CD4-positive, alpha-beta memory T cell (primary cell): ENCODE data around the gene ACAP2. TPM values are rescaled to one million over a fixed set of nuclear protein-coding genes. Genes with fewer than 3 reads are reported as not detected.
A peak's percentile ranks its signal among the peaks of the same experiment; 100 is the strongest.

Experiments used
- CTCF ChIA-PET: fragments of 350-600 bp; sonication (Branson Sonifier 250); formaldehyde crosslinking; loops from one replicate; lab custom pipeline; 2021; ENCODE audit warnings: inconsistent platforms; ENCODE audit not compliant: partially characterized antibody; lab: Charles Lee
- POLR2A ChIA-PET: fragments of 350-600 bp; sonication (Branson Sonifier 250); formaldehyde crosslinking; loops from one replicate; lab custom pipeline; 2021; ENCODE audit not compliant: partially characterized antibody; lab: Charles Lee
- DNase-seq, 5 donors: peaks; one replicate each; pipeline versions ENCODE4 v3.0.0 to v3.0.0-alpha.2; 2020 to 2022; ENCODE audit warnings: mixed read lengths in 1 of 5
- H3K27ac ChIP-seq: one replicate; pipeline ENCODE4 v1.7.0; 2013; ENCODE audit warnings: low read depth, low read length
- H3K27me3 ChIP-seq: 2 replicates; pipeline ENCODE4 v1.7.0; 2013; ENCODE audit warnings: mild to moderate bottlenecking, low read length, moderate library complexity; ENCODE audit not compliant: insufficient read depth
- H3K36me3 ChIP-seq: 2 replicates; pipeline ENCODE4 v1.7.0; 2013; ENCODE audit warnings: mild to moderate bottlenecking, low read length, moderate library complexity; ENCODE audit not compliant: insufficient read depth
- H3K4me1 ChIP-seq: 2 replicates; pipeline ENCODE4 v1.7.0; 2013; ENCODE audit warnings: mild to moderate bottlenecking, low read length, moderate library complexity; ENCODE audit not compliant: insufficient read depth
- H3K4me3 ChIP-seq, 2 donors: one replicate each; pipeline ENCODE4 v1.7.0; 2013; ENCODE audit warnings: low read length in 2 of 2, mild to moderate bottlenecking in 1 of 2
- H3K9me3 ChIP-seq, 2 donors: one replicate each; pipeline ENCODE4 v1.7.0; 2013; ENCODE audit warnings: low read length in 2 of 2, control low read depth in 1 of 2; ENCODE audit not compliant: control insufficient read depth in 1 of 2
- H3K27ac Mint-ChIP-seq, 7 donors: one replicate each; pipeline ENCODE4 v1.8.0; 2020 to 2021; ENCODE audit warnings: mixed read lengths in 7 of 7, mild to moderate bottlenecking in 6 of 7, inconsistent platforms in 3 of 7, moderate library complexity in 3 of 7
- H3K27me3 Mint-ChIP-seq, 2 donors: one replicate each; pipeline ENCODE4 v1.8.0; 2020 to 2021; ENCODE audit warnings: mixed read lengths in 2 of 2
- H3K36me3 Mint-ChIP-seq, 2 donors: one replicate each; pipeline ENCODE4 v1.8.0; 2020 to 2021; ENCODE audit warnings: mixed read lengths in 2 of 2, inconsistent platforms in 1 of 2, mild to moderate bottlenecking in 1 of 2
- H3K4me1 Mint-ChIP-seq, 4 donors: one replicate each; pipeline ENCODE4 v1.8.0; 2020 to 2021; ENCODE audit warnings: mixed read lengths in 4 of 4, mild to moderate bottlenecking in 1 of 4
- H3K4me3 Mint-ChIP-seq, 8 donors: one replicate each; pipeline ENCODE4 v1.8.0; 2020 to 2021; ENCODE audit warnings: mixed read lengths in 8 of 8, mild to moderate bottlenecking in 7 of 8, moderate library complexity in 6 of 8, inconsistent platforms in 3 of 8
- H3K9me3 Mint-ChIP-seq, 8 donors: one replicate each; pipeline ENCODE4 v1.8.0; 2020 to 2021; ENCODE audit warnings: mixed read lengths in 8 of 8, mild to moderate bottlenecking in 5 of 8, inconsistent platforms in 3 of 8, moderate library complexity in 1 of 8
- intact Hi-C: fragments of 100-400 bp; cut with micrococcal nuclease; formaldehyde crosslinking; loops from one replicate; pipeline ENCODE4 v1.15.1; 2023
- polyA plus RNA-seq, 2 donors: library from polyadenylated mRNA; unstranded; fragments of 300-500 nt; fragmentation: Illumina TruSeq; gene quantifications; one replicate each; pipeline ENCODE4 v1.2.3, GENCODE V29; 2021
- total RNA-seq, 2 experiments: library from RNA; stranded (reverse); gene quantifications; one replicate each; pipeline ENCODE4 v1.2.3, GENCODE V29; 2021

ACAP2 gene
- total and polyA plus RNA-seq, 4 experiments from 2014 or later, result 40.9 to 73.5 (median 63.1) TPM

DNA sequence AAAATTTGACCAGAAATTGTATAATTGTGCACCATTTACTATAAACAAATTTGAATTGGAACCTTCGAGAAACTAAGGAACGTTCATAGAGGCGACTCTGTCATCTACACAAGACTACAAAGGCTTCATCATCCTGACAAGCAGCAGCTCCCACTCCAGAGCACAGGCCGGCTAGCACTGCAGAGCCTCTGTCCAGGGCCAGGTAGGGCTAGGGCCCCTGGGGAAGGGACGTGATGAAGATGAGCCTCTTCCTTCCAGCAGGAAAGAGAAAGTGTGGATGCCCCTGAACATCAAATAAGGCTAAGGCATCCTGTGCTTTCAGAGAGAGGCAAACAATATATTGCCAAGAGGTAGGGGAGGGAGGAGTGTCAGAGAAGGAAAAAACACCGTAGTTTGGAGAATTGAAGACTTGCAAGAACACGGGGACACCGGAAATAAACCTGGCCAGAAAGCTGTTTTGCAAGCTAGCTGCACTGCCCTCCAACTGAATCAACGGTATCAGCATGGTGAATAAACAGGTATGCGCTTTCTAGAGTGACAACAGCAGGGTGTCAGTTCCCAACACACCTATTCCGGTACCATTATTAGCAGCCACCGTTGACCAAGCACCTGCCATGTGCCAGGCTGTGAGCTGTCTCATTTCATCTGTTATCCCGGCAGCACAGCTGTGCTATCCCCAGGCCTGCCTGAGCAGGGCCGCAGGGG is 184.2 kb downstream of the ACAP2 start:
- Histone ChIP-seq H3K4me3 (no peak overlapping the region), H3K4me1 (peaks cover 27% of the 10 kb centered on the region), H3K36me3 (no peaks in the 10 kb centered on the region), H3K27ac (peak overlapping the region; percentile 76), H3K9me3 (no peaks in the 10 kb centered on the region), H3K27me3 (no peaks in the 10 kb centered on the region)
- CTCF ChIA-PET, result interaction anchor here (1.5 to 4.9 kb wide), 5 partner anchors 12 to 587 kb away, joined by 5 to 48 read pairs (median 18); partner anchors contain the start of genes LSG1 and XXYLT1
- intact Hi-C loops, result loop anchor here (1.0 to 5.0 kb wide), 2 partner anchors 256 to 926 kb away; no protein-coding TSS in a partner anchor
- Mint-ChIP-seq H3K9me3 (no peaks in the 10 kb centered on the region), H3K27ac (peak overlapping the region; percentile 82 to 93 (median 89)), H3K4me3 (peak overlapping the region in 7 of 8 donors; percentile 46 to 79 (median 63)), H3K27me3 (no peaks in the 10 kb centered on the region), H3K4me1 (peaks cover 9 to 24% (median 17%) of the 10 kb centered on the region in 4 donors), H3K36me3 (no peaks in the 10 kb centered on the region)
- peak in 4 of 5 donors; percentile 8 to 25 (median 16) for DNase-seq
- POLR2A ChIA-PET, result interaction anchor here (1.0 to 2.0 kb wide), 8 partner anchors 11 to 587 kb away, joined by 4 to 21 read pairs (median 5); partner anchors contain the start of genes FAM43A, LSG1 and PPP1R2

GRCh38 chr3:195257454-195258448 is 185.1 kb downstream of the ACAP2 start:
- Mint-ChIP-seq H3K36me3 (no peaks in the 10 kb centered on the region), H3K4me1 (peaks cover 9 to 28% (median 17%) of the 10 kb centered on the region in 4 donors), H3K27ac (peak overlapping the region; percentile 82 to 93 (median 89)), H3K27me3 (no peaks in the 10 kb centered on the region), H3K4me3 (peak overlapping the region in 5 of 8 donors; percentile 43 to 76 (median 58)), H3K9me3 (no peaks in the 10 kb centered on the region)
- Histone ChIP-seq H3K4me3 (no peak overlapping the region), H3K36me3 (no peaks in the 10 kb centered on the region), H3K27me3 (no peaks in the 10 kb centered on the region), H3K27ac (no peak overlapping the region), H3K9me3 (no peaks in the 10 kb centered on the region), H3K4me1 (peaks cover 30% of the 10 kb centered on the region)
- ChIA-PET POLR2A (interaction anchor here (0.7 to 3.1 kb wide), 7 partner anchors 12 to 575 kb away, joined by 4 to 21 read pairs (median 6); partner anchors contain the start of genes FAM43A and PPP1R2), CTCF (interaction anchor here (1.1 to 4.9 kb wide), 10 partner anchors 12 to 590 kb away, joined by 3 to 48 read pairs (median 5); partner anchors contain the start of genes LSG1 and XXYLT1)
- intact Hi-C loops, result loop anchor here (5.0 kb wide), 1 partner anchor 925 kb away; no protein-coding TSS in a partner anchor
- no peak for DNase-seq

GRCh38 chr3:195256639-195257453 is 186.0 kb downstream of the ACAP2 start:
- no peak overlapping the region for H3K4me3 ChIP-seq
- H3K36me3 Mint-ChIP-seq, result no peaks in the 10 kb centered on the region
- H3K27ac ChIP-seq, result no peak overlapping the region
- CTCF ChIA-PET, result interaction anchor here (0.8 to 4.9 kb wide), 9 partner anchors 11 to 589 kb away, joined by 3 to 48 read pairs (median 4); partner anchors contain the start of genes LSG1 and XXYLT1
- H3K9me3 Mint-ChIP-seq, result no peaks in the 10 kb centered on the region
- no peak overlapping the region for H3K4me3 Mint-ChIP-seq
- no peak for DNase-seq
- peaks cover 31% of the 10 kb centered on the region for H3K4me1 ChIP-seq
- H3K9me3 ChIP-seq, result no peaks in the 10 kb centered on the region
- peak overlapping the region in 4 of 7 donors; percentile 41 to 72 (median 56) for H3K27ac Mint-ChIP-seq
- peaks cover 10 to 30% (median 18%) of the 10 kb centered on the region in 4 donors for H3K4me1 Mint-ChIP-seq
- POLR2A ChIA-PET, result interaction anchor here (0.7 to 3.1 kb wide), 5 partner anchors 15 to 574 kb away, joined by 4 to 18 read pairs (median 4); partner anchors contain the start of genes FAM43A and XXYLT1
- intact Hi-C loops, result loop anchor here (5.0 kb wide), 1 partner anchor 925 kb away; no protein-coding TSS in a partner anchor
- no peaks in the 10 kb centered on the region for H3K36me3 ChIP-seq
- H3K27me3 Mint-ChIP-seq, result no peaks in the 10 kb centered on the region
- no peaks in the 10 kb centered on the region for H3K27me3 ChIP-seq

- intact Hi-C loops, result loop anchor here (5.0 kb wide), 1 partner anchor 924 kb away; no protein-coding TSS in a partner anchor
- ChIA-PET POLR2A (interaction anchor here (1.5 to 3.1 kb wide), 2 partner anchors 16 to 569 kb away, joined by 4 to 18 read pairs; partner anchors contain the start of genes FAM43A and XXYLT1), CTCF (interaction anchor here (0.7 to 4.9 kb wide), 5 partner anchors 15 to 572 kb away, joined by 3 to 48 read pairs (median 5); partner anchors contain the start of gene XXYLT1)
- Histone ChIP-seq H3K4me1 (peaks cover 23% of the 10 kb centered on the region), H3K27me3 (no peaks in the 10 kb centered on the region), H3K27ac (no peak overlapping the region), H3K36me3 (no peaks in the 10 kb centered on the region), H3K4me3 (no peak overlapping the region), H3K9me3 (no peaks in the 10 kb centered on the region)
- Mint-ChIP-seq H3K4me1 (peaks cover 12 to 25% (median 16%) of the 10 kb centered on the region in 4 donors), H3K27ac (peak overlapping the region in 4 of 7 donors; percentile 18 to 68 (median 50)), H3K4me3 (no peak overlapping the region), H3K9me3 (no peaks in the 10 kb centered on the region), H3K27me3 (no peaks in the 10 kb centered on the region), H3K36me3 (no peaks in the 10 kb centered on the region)
- DNase-seq, result no peak
Measured at GRCh38 chr3:195255571-195256501, 187.0 kb downstream of the ACAP2 start.

DNA sequence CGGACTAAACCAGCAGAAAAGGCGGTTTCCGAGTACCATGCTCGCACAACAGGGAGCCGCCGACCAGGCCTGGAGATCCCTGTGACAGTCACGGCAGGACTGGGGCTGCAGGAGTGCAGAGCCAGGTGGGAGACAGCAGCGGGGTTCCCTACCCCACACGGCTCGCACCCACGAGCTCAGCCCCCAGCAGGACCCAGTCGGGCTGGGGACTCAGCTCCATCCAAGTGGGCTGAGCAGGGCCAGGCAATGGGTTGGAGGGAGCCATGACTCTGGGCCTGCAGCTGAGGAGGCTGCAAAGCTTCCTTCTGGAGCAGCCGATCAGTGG is 187.7 kb downstream of the ACAP2 start:
- CTCF ChIA-PET, result interaction anchor here (4.0 to 4.9 kb wide), 2 partner anchors 15 to 572 kb away, joined by 21 to 48 read pairs; partner anchors contain the start of gene XXYLT1
- Mint-ChIP-seq H3K4me3 (no peak overlapping the region), H3K36me3 (no peaks in the 10 kb centered on the region), H3K27me3 (no peaks in the 10 kb centered on the region), H3K27ac (peak overlapping the region in 2 of 7 donors; percentile 32 to 41), H3K9me3 (no peaks in the 10 kb centered on the region), H3K4me1 (peaks cover 13 to 27% (median 17%) of the 10 kb centered on the region in 4 donors)
- no peaks in the 10 kb centered on the region for H3K36me3 ChIP-seq
- peaks cover 17% of the 10 kb centered on the region for H3K4me1 ChIP-seq
- no peak for DNase-seq
- H3K27ac ChIP-seq, result no peak overlapping the region
- POLR2A ChIA-PET, result interaction anchor here (1.5 to 3.1 kb wide), 2 partner anchors 16 to 568 kb away, joined by 4 to 18 read pairs; partner anchors contain the start of genes FAM43A and XXYLT1
- no peaks in the 10 kb centered on the region for H3K9me3 ChIP-seq
- intact Hi-C loops, result loop anchor here (5.0 kb wide), 1 partner anchor 923 kb away; no protein-coding TSS in a partner anchor
- no peaks in the 10 kb centered on the region for H3K27me3 ChIP-seq
- no peak overlapping the region for H3K4me3 ChIP-seq
